ENCODE data around the gene MYO9B. TPM values are rescaled to one million over a fixed set of nuclear protein-coding genes. Genes with fewer than 3 reads are reported as not detected.

Gene MYO9B
- total and polyA plus RNA-seq, 4 donors: 44.3 to 121 (median 97.2) TPM

GRCh38 chr19:17240062-17240752 is 164.6 kb downstream of the MYO9B start:
- ATAC-seq (ENCODE audit: insufficient read depth, low FRiP score) (no peak), DNase-seq (no peak)
- Histone ChIP-seq H3K9me3 (ENCODE audit: control insufficient read depth in 4 of 4, insufficient read depth in 3 of 4, low read length in 3 of 4) (no peaks in the 10 kb centered on the region), H3K4me1 (ENCODE audit: control insufficient read depth in 5 of 5, insufficient read depth in 5 of 5, low read length in 5 of 5) (peaks cover 0 to 14% (median 9%) of the 10 kb centered on the region in 5 donors), H3K9ac (ENCODE audit: insufficient read depth in 1 of 2, low read length in 2 of 2) (peak overlapping the region in 1 of 2 donors; percentile 13), H3K27ac (ENCODE audit: low read depth in 1 of 2, low read length in 1 of 2) (no peak overlapping the region), H3K36me3 (ENCODE audit: control insufficient read depth in 4 of 4, insufficient read depth in 4 of 4, low read length in 4 of 4) (peaks cover 0 to 9% (median 6%) of the 10 kb centered on the region in 4 donors), H3K4me3 (no peak overlapping the region), H3K27me3 (ENCODE audit: control insufficient read depth in 3 of 3, insufficient read depth in 3 of 3, low read length in 2 of 3) (no peaks in the 10 kb centered on the region)
- TF ChIP-seq CTCF (IDR thresholded peaks at IDR 0.05; ENCODE audit: control extremely low read depth, extremely low read depth): no peak
- 64 to 75% methylated on average over 24 of the region's 24 CpGs for WGBS, 2 donors

GRCh38 chr19:17240826-17241399 is 165.3 kb downstream of the MYO9B start:
- Histone ChIP-seq H3K27ac (ENCODE audit: low read depth in 1 of 2, low read length in 1 of 2) (peak overlapping the region in 1 of 2 donors; percentile 26), H3K9ac (ENCODE audit: insufficient read depth in 1 of 2, low read length in 2 of 2) (no peak overlapping the region), H3K36me3 (ENCODE audit: control insufficient read depth in 4 of 4, insufficient read depth in 4 of 4, low read length in 4 of 4) (peaks cover 0 to 9% (median 6%) of the 10 kb centered on the region in 4 donors), H3K9me3 (ENCODE audit: control insufficient read depth in 4 of 4, insufficient read depth in 3 of 4, low read length in 3 of 4) (no peaks in the 10 kb centered on the region), H3K4me3 (no peak overlapping the region), H3K4me1 (ENCODE audit: control insufficient read depth in 5 of 5, insufficient read depth in 5 of 5, low read length in 5 of 5) (peaks cover 0 to 12% (median 8%) of the 10 kb centered on the region in 5 donors), H3K27me3 (ENCODE audit: control insufficient read depth in 3 of 3, insufficient read depth in 3 of 3, low read length in 2 of 3) (no peaks in the 10 kb centered on the region)
- 95 to 97% methylated on average over 6 of the region's 6 CpGs for WGBS, 2 donors
- ATAC-seq (ENCODE audit: insufficient read depth, low FRiP score): no peak
- no peak for TF ChIP-seq CTCF (IDR thresholded peaks at IDR 0.05; ENCODE audit: control extremely low read depth, extremely low read depth)
- no peak for DNase-seq

GRCh38 chr19:17242431-17243208 is 167.0 kb downstream of the MYO9B start:
- Histone ChIP-seq H3K9ac (ENCODE audit: insufficient read depth in 1 of 2, low read length in 2 of 2) (no peak overlapping the region), H3K4me1 (ENCODE audit: control insufficient read depth in 5 of 5, insufficient read depth in 5 of 5, low read length in 5 of 5) (peaks cover 0 to 21% (median 5%) of the 10 kb centered on the region in 5 donors), H3K9me3 (ENCODE audit: control insufficient read depth in 4 of 4, insufficient read depth in 3 of 4, low read length in 3 of 4) (no peaks in the 10 kb centered on the region), H3K36me3 (ENCODE audit: control insufficient read depth in 4 of 4, insufficient read depth in 4 of 4, low read length in 4 of 4) (peaks cover 0 to 9% (median 5%) of the 10 kb centered on the region in 4 donors), H3K27ac (ENCODE audit: low read depth in 1 of 2, low read length in 1 of 2) (peak overlapping the region; percentile 46 to 59), H3K4me3 (no peak overlapping the region), H3K27me3 (ENCODE audit: control insufficient read depth in 3 of 3, insufficient read depth in 3 of 3, low read length in 2 of 3) (no peaks in the 10 kb centered on the region)
- DNase-seq: no peak
- TF ChIP-seq CTCF (IDR thresholded peaks at IDR 0.05; ENCODE audit: control extremely low read depth, extremely low read depth): no peak
- ATAC-seq (ENCODE audit: insufficient read depth, low FRiP score): no peak
- WGBS, 2 donors: 68 to 73% methylated on average over 8 of the region's 8 CpGs
